ENCODE results near the gene CBFA2T3. TPM values are rescaled to one million over a fixed set of nuclear protein-coding genes. Genes with fewer than 3 reads are reported as not detected.

Gene CBFA2T3
- total and polyA plus RNA-seq, 2 of the 8 experiments (the other 6 are each of a cell fraction or from before 2014, with no cell fraction given) = 0.51 to 1.3 TPM

DNA sequence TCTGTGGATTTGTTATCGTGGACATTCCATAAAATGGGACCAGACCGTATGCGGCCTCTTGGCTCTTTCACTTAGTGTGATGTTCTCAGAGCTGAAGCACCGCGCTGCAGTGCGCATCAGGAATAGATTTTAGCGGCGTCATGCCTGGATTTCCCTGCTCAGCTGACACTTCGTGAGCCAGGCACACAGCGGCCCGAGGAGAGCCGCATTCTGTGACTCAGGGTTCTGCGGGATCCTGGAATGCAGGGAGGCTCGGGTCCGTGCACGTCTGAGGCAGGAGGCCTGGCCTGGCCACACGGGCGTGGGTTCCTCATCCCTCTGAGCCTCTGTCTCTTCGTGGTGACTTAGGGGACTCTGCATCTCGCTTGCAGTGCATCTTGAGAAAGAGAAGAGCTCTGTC is 13.4 kb downstream of the CBFA2T3 start:
- no peak overlapping the region for H3K4ac ChIP-seq (replicated peaks; ENCODE audit: insufficient read length, low read depth, low read length)
- TF ChIP-seq EP300 (IDR thresholded peaks at IDR 0.05; ENCODE audit: borderline replicate concordance in 1 of 2, low read depth in 2 of 2, low read length in 2 of 2) (no peak), SIX5 (IDR thresholded peaks at IDR 0.05; ENCODE audit: low read depth, low read length) (no peak), SP1 (IDR thresholded peaks at IDR 0.05; ENCODE audit: low read depth, low read length) (no peak), KDM4A (IDR thresholded peaks at IDR 0.05; ENCODE audit: low read depth, low read length, severe bottlenecking) (no peak), FOSL1 (IDR thresholded peaks at IDR 0.05; ENCODE audit: insufficient read depth, low read depth, low read length) (no peak), POU5F1 (IDR thresholded peaks at IDR 0.05; ENCODE audit: low read depth, low read length) (no peak), HDAC2 (IDR thresholded peaks at IDR 0.05; ENCODE audit: borderline replicate concordance in 1 of 2, low read depth in 2 of 2, low read length in 2 of 2) (no peak), GABPA (IDR thresholded peaks at IDR 0.05; ENCODE audit: borderline replicate concordance, insufficient read depth, low read length) (no peak), CHD1 (IDR thresholded peaks at IDR 0.05; ENCODE audit: low read depth, low read length) (no peak), JUND (IDR thresholded peaks at IDR 0.05; ENCODE audit: low read length) (no peak), RNF2 (IDR thresholded peaks at IDR 0.05; ENCODE audit: borderline replicate concordance, low read depth, low read length, missing control alignments, poor library complexity, severe bottlenecking) (no peak), RFX5 (IDR thresholded peaks at IDR 0.05; ENCODE audit: borderline replicate concordance, low read depth, low read length) (no peak), RAD21 (IDR thresholded peaks at IDR 0.05 in 1 of 2, conservative IDR thresholded peaks at IDR 0.05 in 1 of 2; ENCODE audit: low read depth in 2 of 2, low read length in 2 of 2) (no peak)
- no peak overlapping the region for H3K4me3 ChIP-seq (ENCODE audit: extremely low read depth in 1 of 4, insufficient read depth in 2 of 4, low read depth in 3 of 4, low read length in 4 of 4)
- no peak overlapping the region for H3K18ac ChIP-seq (ENCODE audit: extremely low read depth, low read length)
- H4K8ac ChIP-seq (ENCODE audit: extremely low read depth, insufficient read depth, low read length) = no peak overlapping the region
- no peak overlapping the region for H3K4me2 ChIP-seq (ENCODE audit: insufficient read depth in 1 of 2, low read depth in 2 of 2, low read length in 2 of 2)
- H3K79me2 ChIP-seq (ENCODE audit: control insufficient read depth in 1 of 2, insufficient read depth in 2 of 2, low read length in 2 of 2) = no peaks in the 10 kb centered on the region
- no peak for FAIRE-seq
- POLR2A ChIA-PET (ENCODE audit: partially characterized antibody) = no interaction called here
- H2BK15ac ChIP-seq (ENCODE audit: low read length) = no peak overlapping the region
- peaks cover 5% of the 10 kb centered on the region; the same call in 1 of the 2 replicates for H3K23me2 ChIP-seq (ENCODE audit: low read depth, low read length)
- H3K9ac ChIP-seq (replicated peaks in 1 of 4; ENCODE audit: extremely low read depth in 1 of 4, low read depth in 3 of 4, low read length in 3 of 4) = no peak overlapping the region
- H2BK12ac ChIP-seq (ENCODE audit: low read depth, low read length) = no peak overlapping the region
- no peaks in the 10 kb centered on the region for H3K27me3 ChIP-seq (replicated peaks in 1 of 4; ENCODE audit: control insufficient read depth in 3 of 4, extremely low read depth in 1 of 4, insufficient read depth in 3 of 4, low read length in 3 of 4)
- no peak overlapping the region for H2AK5ac ChIP-seq (ENCODE audit: low read depth, low read length)
- no peak overlapping the region for H2BK120ac ChIP-seq (replicated peaks; ENCODE audit: low read depth, low read length)
- peaks cover 0 to 5% of the 10 kb centered on the region in 2 experiments for H4K20me1 ChIP-seq (replicated peaks in 1 of 2; ENCODE audit: control insufficient read depth in 1 of 2, insufficient read depth in 2 of 2, low read length in 2 of 2)
- no peak overlapping the region for H3K14ac ChIP-seq (ENCODE audit: insufficient read length)
- H3K79me1 ChIP-seq (ENCODE audit: low read depth, low read length) = no peaks in the 10 kb centered on the region
- H2AFZ ChIP-seq (ENCODE audit: low read length) = no peak overlapping the region
- no peak overlapping the region for H3K23ac ChIP-seq (ENCODE audit: insufficient read length)
- no peaks in the 10 kb centered on the region; a peak in 1 of 7 replicates for H3K4me1 ChIP-seq (replicated peaks in 1 of 4; ENCODE audit: control insufficient read depth in 3 of 4, insufficient read depth in 4 of 4, low read length in 3 of 4)
- H4K91ac ChIP-seq (replicated peaks; ENCODE audit: insufficient read length, low read length) = no peak overlapping the region
- CTCF ChIA-PET (ENCODE audit: partially characterized antibody) = interaction anchor here (0.6 to 1.2 kb wide), 3 partner anchors 36 to 83 kb away, joined by 3 read pairs; no protein-coding TSS in a partner anchor
- 90% methylated on average over 20 of the region's 20 CpGs; no CpG with 5 or more reads in 1 of the 2 experiments for WGBS, 2 experiments (ENCODE audit: extremely low coverage in 1 of 2, insufficient coverage in 1 of 2, insufficient read length in 1 of 2, insufficient replicate concordance in 2 of 2, low coverage in 1 of 2, low lambda C conversion rate in 2 of 2, missing lambda C conversion rate in 1 of 2)
- no peak overlapping the region for H2BK5ac ChIP-seq (ENCODE audit: low read depth, low read length)
- H3K36me3 ChIP-seq (ENCODE audit: control insufficient read depth in 2 of 4, insufficient read depth in 4 of 4, low read length in 3 of 4) = no peaks in the 10 kb centered on the region
- no peak for DNase-seq (ENCODE audit: low read depth in 1 of 2, low spot score in 2 of 2)
- H3K27ac ChIP-seq (ENCODE audit: low read depth, low read length) = no peak overlapping the region
- no peak overlapping the region for H3K56ac ChIP-seq (replicated peaks; ENCODE audit: insufficient read length, low read depth, low read length)
- H2BK20ac ChIP-seq (ENCODE audit: low read length) = no peak overlapping the region
- H3K9me3 ChIP-seq (ENCODE audit: insufficient read depth in 2 of 2, low read depth in 1 of 2, low read length in 1 of 2) = peaks cover 0 to 4% of the 10 kb centered on the region in 2 experiments; a peak in 1 of 4 replicates
- no peak overlapping the region for H4K5ac ChIP-seq (ENCODE audit: insufficient read length, low read depth, low read length)
